NCI-H1105 (cell line): ENCODE data around the gene GEMIN5.
"Not testable (repeated sequence)": the region's sequence is repeated elsewhere in the genome, so short reads cannot be mapped to it uniquely, and the experiment has no call there.

Source experiments
- DNase-seq: peaks from one replicate; lab custom pipeline; 2025; lab: John Stamatoyannopoulos, UW

Gene GEMIN5

GRCh38 chr5:154937718-154938466 lies at the start of gene GEMIN5:
Gene GEMIN5, minus strand, starts transcription at chr5:154938211. Its CDS starts 78 bp downstream, at chr5:154938133.
- DNase-seq, result peak; percentile 64

- DNase-seq, result no peak
Observed at GRCh38 chr5:154986151-154986550, 48.1 kb upstream of the GEMIN5 start.

GRCh38 chr5:154984946-154985516 lies 47.0 kb upstream of the GEMIN5 start:
- peak; percentile 22 for DNase-seq

GRCh38 chr5:154978294-154978693 lies 40.3 kb upstream of the GEMIN5 start:
- not testable (repeated sequence) for DNase-seq

GRCh38 chr5:154977409-154977808 lies 39.4 kb upstream of the GEMIN5 start:
- DNase-seq, result no peak

- DNase-seq, result not testable (repeated sequence)
Observed at GRCh38 chr5:154976082-154976481, 38.1 kb upstream of the GEMIN5 start.

- peak; percentile 3 for DNase-seq
Observed at GRCh38 chr5:154972476-154973080, 34.6 kb upstream of the GEMIN5 start.

GRCh38 chr5:154971501-154971900 lies 33.5 kb upstream of the GEMIN5 start:
- DNase-seq, result no peak

- no peak for DNase-seq
Observed at GRCh38 chr5:154970759-154971158, 32.7 kb upstream of the GEMIN5 start.

- no peak for DNase-seq
Observed at GRCh38 chr5:154968953-154969352, 30.9 kb upstream of the GEMIN5 start.

- DNase-seq, result no peak
Observed at GRCh38 chr5:154967421-154968024, 29.5 kb upstream of the GEMIN5 start.

- DNase-seq, result no peak
Observed at GRCh38 chr5:154966874-154967273, 28.9 kb upstream of the GEMIN5 start.

GRCh38 chr5:154966081-154966841 lies 28.2 kb upstream of the GEMIN5 start:
- DNase-seq, result no peak

GRCh38 chr5:154962494-154962893 lies 24.5 kb upstream of the GEMIN5 start:
- no peak for DNase-seq

GRCh38 chr5:154956712-154957111 lies 18.7 kb upstream of the GEMIN5 start:
- no peak for DNase-seq

GRCh38 chr5:154949781-154950180 lies 11.8 kb upstream of the GEMIN5 start:
- no peak for DNase-seq

- DNase-seq, result no peak
Observed at GRCh38 chr5:154948313-154948712, 10.3 kb upstream of the GEMIN5 start.

GRCh38 chr5:154947778-154948177 lies 9.8 kb upstream of the GEMIN5 start:
- no peak for DNase-seq

GRCh38 chr5:154945695-154946301 lies 7.8 kb upstream of the GEMIN5 start:
- DNase-seq, result no peak

GRCh38 chr5:154944716-154945115 lies 6.7 kb upstream of the GEMIN5 start:
- DNase-seq, result no peak

- no peak for DNase-seq
Observed at GRCh38 chr5:154943527-154943926, 5.5 kb upstream of the GEMIN5 start.
